Skeletal muscle cell (primary cell): ENCODE results near the gene SHKBP1.
"Not testable (repeated sequence)": the region's sequence is repeated elsewhere in the genome, so short reads cannot be mapped to it uniquely, and the experiment has no call there.

Source experiments
- DNase-seq: peaks from one replicate; pipeline ENCODE4 v3.0.0-alpha.2; 2010; ENCODE audit warnings: low read depth
- H3K4me3 ChIP-seq: 2 replicates; pipeline ENCODE4 v1.5.1; 2011; ENCODE audit warnings: low read depth, mild to moderate bottlenecking, control low read depth, low read length, moderate library complexity

Gene SHKBP1

DNA sequence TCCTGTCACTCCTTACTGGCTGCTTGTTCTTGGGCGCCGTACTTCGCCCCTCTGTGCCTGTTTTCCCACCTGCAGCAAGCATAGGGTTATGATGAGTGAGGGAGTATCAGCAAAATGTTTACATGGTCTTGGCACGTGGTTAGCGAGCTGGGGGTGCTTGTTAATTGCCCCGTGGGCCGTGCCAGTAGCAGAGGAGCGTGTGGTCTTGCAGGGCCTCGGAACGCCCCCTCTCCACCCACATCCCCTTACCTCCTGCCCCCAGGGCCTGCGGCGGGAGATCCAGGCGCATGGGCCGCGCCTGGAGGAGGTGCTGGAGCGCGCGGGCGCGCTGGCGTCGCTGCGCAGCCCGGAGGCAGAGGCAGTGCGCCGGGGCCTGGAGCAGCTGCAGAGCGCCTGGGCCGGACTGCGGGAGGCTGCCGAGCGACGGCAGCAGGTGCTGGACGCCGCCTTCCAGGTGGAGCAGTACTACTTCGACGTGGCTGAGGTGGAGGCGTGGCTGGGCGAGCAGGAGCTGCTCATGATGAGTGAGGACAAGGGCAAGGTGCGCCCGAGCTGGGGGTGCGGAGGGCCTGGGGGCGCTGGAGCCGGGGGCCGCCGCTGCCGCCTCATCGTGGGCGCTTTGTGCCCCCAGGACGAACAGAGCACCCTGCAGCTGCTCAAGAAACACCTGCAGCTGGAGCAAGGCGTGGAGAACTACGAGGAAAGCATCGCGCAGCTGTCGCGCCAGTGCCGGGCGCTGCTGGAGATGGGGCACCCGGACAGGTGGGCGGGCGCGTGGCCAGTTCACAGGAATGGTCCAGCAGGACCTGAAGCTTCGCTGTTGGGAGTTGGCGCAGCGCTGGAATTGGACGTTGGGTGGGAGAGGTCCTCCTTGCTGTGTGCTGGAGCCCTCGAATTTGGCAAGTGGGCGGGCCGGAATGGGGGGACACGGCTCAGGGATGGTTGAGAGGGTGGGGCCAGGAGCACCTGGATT lies 22.5 kb upstream of the SHKBP1 start:
- DNase-seq = no peak
- no peak overlapping the region for H3K4me3 ChIP-seq

DNA sequence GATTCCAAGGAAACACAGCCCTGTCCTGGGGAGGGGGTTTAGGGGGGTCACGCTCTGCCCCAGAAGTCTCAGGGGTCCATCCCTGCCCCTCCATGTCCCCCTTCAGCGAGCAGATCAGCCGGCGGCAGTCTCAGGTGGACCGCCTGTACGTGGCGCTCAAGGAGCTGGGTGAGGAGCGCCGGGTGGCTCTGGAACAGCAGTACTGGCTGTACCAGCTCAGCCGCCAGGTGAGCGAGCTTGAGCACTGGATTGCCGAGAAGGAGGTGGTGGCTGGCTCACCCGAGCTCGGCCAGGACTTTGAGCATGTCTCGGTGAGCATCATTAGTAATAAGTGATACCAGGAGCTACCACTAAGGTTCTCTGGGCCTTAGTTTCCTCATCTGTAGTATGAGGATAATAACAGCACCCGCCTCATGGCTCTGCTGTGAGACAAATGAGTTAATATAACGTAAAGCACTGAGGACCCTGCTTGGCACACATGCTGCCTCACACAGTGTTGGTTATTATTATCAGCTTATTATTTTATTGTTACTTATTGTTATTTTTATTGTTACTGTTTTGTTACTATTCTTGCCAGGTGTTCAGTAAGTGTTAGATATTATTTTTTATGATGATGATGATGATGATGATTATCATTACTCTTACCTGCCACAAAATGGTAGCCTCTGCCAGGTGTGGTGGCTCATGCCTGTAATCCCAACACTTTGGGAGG lies 20.5 kb upstream of the SHKBP1 start:
- no peak overlapping the region for H3K4me3 ChIP-seq
- no peak for DNase-seq

DNA sequence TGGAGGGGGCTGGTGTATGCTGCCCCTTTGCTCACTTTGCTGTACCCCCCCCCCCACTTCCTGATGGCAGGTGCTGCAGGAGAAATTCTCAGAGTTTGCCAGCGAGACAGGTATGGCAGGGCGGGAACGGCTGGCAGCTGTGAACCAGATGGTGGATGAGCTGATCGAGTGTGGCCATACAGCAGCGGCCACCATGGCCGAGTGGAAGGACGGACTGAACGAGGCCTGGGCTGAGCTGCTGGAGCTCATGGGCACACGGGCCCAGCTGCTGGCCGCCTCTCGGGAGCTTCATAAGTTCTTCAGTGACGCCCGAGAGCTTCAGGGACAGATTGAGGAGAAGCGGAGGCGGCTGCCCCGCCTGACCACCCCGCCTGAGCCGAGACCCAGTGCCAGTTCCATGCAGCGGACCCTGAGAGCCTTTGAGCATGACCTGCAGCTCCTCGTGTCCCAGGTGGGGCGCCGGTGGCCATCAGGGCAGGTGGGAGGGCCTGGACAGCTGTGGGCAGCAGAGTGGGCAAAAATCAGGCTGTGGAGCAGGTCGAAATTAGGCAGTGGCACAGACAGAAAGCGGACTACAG lies 19.6 kb upstream of the SHKBP1 start:
- no peak for DNase-seq

DNA sequence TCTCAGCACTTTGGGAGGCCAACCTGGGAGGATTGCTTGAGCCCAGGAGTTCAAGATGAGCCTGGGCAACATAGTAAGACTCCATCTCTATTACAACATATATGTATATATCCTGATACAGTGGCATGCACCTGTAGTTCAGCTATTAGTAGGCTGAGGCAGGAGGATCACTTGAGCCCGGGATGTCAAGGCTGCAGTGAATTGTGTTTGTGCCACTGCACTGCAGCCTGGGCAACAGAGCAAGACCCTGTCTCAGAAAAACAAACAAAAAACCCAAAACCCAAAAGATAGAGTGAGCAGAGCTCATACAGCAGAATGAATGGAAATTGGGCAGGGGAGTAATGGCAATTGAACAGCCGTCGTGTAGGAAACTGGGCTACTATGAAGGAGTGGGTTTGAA lies 17.3 kb upstream of the SHKBP1 start:
- no peak overlapping the region for H3K4me3 ChIP-seq
- DNase-seq = no peak

More for the DNA sequence above, 19.6 kb upstream of the SHKBP1 start:
- no peak overlapping the region for H3K4me3 ChIP-seq

DNA sequence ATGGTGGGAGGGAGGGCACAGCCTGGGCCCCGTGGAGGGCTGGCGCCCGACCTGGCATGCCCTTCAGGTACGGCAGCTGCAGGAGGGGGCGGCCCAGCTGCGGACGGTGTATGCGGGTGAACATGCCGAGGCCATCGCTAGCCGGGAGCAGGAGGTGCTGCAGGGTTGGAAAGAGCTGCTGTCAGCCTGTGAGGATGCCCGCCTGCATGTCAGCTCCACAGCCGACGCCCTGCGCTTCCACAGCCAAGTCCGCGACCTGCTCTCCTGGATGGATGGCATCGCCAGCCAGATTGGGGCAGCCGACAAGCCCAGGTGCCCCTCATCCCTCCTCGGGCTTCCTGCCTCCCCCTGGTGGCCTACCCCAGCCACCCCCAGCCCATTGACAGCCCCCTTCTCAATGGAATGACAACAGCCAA lies 16.6 kb upstream of the SHKBP1 start:
- no peak for DNase-seq
- H3K4me3 ChIP-seq = no peak overlapping the region

DNA sequence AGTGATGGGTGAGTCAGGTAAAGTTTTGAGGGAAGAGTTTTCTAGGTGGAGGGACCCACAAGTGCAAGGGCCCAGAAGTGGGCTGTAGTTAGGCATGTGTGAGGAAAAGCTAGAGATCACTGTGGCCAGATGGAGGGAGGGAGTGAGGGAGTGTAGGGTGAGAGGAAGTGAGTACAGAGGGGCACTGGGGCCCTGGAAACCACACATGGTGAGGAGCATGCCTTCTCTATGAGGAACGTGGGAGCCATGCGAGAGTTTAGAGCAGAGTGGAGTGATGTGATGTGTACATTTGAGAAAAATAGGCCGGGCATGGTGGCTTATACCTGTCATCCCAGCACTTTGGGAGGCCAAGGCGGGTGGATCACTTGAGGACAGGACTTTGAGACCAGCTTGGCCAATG lies 14.7 kb upstream of the SHKBP1 start:
- DNase-seq = no peak
- H3K4me3 ChIP-seq = no peak overlapping the region

DNA sequence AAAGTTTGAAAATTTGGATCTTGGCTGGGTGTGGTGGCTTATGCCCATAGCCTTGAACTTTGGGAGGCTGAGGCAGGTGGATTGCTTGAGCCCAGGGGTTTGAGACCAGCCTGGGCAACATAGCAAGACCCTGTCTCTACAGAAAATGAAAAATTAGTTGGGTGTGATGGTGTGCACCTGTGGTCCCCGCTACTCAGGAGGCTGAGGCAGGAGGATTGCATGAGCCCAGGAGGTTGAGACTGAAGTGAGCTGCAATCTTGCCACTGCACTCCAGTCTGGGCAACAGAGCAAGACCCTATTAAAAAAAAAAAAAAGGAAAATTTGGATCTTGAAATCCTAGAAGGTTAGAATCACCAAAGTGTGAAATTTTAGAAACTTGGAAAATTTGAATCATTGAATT lies 12.1 kb upstream of the SHKBP1 start:
- DNase-seq, H3K4me3 ChIP-seq: not testable (repeated sequence)

DNA sequence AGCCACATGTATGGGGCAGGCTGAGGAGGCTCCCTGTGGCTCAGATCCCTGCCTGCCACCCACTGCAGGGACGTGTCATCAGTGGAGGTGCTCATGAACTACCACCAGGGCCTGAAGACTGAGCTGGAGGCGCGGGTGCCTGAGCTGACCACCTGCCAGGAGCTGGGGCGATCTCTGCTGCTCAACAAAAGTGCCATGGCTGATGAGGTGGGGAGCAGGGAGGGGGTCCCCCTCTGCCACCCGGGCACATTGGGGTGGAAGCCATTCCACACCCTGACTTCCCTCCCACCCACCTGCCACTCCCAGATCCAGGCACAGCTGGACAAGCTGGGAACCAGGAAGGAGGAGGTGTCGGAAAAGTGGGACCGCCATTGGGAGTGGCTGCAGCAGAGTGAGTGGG lies 11.3 kb upstream of the SHKBP1 start:
- no peak overlapping the region for H3K4me3 ChIP-seq
- DNase-seq = no peak

DNA sequence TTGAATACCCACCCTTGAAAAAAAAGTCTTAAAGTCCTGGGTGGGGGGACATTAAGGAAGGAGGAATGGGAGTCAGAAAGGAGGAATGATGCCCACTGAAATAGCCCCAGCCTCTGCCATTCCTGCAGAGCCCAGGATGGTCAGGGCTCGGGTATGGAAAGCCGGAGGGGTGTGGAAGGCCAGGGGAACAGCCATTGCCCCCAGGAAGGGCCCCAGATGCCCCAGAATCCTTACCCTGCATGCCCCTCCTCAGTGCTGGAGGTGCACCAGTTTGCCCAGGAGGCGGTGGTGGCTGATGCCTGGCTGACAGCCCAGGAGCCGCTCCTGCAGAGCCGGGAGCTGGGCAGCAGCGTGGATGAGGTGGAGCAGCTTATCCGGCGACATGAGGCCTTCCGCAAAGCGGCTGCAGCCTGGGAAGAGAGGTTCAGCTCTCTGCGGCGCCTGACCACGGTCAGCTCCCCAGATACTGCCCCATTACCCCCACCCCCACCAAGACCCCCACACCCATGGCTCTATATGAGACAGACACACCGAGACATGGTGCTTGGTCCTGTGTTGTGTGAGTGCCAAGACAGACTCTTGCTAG lies 10.7 kb upstream of the SHKBP1 start:
- H3K4me3 ChIP-seq = no peak overlapping the region
- DNase-seq = no peak

DNA sequence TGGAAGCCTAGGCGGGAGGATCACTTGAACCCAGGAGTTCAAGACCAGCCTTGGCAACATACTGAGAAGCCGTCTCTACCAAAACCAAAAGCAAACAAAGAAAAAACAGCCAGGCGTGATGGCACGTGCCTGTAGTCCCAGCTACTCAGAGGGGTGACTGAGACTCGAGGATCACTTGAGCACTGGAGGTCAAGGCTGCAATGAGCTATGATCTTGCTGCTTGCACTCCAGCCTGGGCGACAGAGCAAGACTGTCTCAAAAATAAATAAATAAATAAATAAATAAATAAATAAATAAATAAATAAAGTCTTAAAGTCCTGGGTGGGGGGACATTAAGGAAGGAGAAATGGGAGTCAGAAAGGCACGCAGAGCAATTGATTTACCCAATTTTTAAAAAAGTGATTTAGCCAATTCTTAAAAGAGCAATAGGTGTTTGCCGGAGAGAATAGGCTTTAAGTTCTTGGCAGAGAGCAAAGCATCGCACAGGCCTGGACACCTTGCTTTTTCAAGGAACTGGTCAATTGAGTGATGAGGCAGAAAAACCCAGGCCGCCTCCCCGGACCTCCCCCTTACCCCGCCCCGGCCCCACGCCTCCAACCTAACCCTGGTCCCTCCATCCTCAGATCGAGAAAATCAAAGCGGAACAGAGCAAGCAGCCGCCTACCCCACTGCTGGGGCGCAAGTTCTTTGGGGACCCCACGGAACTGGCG lies 9.5 kb upstream of the SHKBP1 start:
- no peak for DNase-seq
- H3K4me3 ChIP-seq = peak overlapping the region; percentile 39

DNA sequence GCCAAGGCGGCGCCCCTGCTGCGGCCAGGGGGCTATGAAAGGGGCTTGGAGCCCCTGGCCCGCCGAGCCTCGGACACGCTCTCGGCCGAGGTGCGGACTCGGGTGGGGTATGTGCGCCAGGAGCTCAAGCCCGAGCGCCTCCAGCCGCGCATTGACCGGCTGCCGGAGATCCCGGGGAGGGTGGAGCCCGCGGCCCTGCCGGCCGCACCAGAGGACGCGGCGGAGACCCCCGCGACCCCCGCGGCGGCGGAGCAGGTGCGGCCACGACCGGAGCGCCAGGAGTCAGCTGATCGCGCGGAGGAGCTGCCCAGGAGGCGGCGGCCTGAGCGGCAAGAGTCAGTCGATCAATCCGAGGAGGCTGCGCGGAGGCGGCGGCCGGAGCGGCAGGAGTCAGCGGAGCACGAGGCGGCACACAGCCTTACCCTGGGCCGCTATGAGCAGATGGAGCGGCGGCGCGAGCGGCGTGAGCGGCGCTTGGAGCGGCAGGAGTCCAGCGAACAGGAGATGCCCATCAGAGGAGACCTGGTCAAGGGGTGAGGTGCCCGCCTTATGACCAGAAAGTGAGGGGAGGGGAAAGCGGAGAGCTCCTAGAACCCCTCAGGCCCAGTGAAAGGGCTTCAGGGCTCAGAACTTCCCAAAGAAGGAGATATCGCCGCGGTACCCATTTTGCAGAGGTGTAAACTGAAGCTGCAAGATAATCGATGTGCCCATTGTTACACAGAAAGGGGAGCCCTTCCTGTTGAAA lies 8.8 kb upstream of the SHKBP1 start:
- H3K4me3 ChIP-seq = peak overlapping the region; percentile 39
- no peak for DNase-seq

DNA sequence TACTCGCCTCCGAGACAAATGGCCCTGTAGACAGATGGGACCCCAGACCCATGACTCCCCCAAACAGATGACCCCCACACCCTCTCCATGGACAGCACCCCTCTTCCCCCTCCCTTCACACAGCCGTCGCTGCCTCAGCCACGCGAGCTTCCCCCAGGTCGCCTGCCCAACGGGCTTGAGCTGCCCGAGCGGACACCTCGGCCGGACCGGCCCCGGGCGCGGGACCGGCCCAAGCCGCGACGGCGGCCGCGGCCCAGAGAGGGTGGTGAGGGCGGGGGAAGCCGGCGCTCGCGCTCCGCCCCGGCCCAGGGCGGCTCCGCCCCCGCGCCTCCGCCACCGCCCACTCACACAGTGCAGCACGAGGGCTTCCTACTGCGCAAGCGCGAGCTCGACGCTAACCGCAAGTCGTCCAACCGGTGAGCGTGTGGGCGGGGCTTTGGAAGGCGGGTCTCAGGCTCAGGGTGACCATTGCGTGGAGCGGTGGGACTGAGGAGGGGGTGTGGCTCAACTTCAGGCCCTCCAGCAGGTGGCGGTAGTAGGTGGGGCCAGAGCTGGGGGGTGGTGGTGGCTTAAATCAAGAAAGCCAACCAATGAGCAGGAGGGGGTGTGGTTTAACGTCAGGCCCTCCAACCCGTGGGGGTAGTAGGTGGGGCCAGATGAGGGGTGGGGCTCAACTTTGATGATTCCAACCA lies 6.2 kb upstream of the SHKBP1 start:
- H3K4me3 ChIP-seq = peak overlapping the region; percentile 55
- peak; percentile 99 for DNase-seq

DNA sequence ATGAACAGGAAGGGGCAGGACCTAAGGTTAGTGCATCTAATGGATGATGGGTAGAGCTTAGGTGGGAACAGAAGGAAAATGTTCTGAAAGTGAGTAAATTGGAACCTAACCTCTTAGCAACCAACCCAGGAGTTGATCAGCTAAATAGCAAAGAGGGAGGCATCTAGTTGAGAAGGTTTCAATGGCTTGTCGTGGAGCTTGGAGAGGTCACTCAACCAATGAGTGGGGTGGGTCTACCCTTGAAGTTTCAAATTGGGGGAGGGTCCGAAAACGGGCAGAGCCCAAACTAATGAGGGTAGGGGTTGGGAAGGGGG lies 5.7 kb upstream of the SHKBP1 start:
- DNase-seq = no peak
- H3K4me3 ChIP-seq = peak overlapping the region; percentile 13

DNA sequence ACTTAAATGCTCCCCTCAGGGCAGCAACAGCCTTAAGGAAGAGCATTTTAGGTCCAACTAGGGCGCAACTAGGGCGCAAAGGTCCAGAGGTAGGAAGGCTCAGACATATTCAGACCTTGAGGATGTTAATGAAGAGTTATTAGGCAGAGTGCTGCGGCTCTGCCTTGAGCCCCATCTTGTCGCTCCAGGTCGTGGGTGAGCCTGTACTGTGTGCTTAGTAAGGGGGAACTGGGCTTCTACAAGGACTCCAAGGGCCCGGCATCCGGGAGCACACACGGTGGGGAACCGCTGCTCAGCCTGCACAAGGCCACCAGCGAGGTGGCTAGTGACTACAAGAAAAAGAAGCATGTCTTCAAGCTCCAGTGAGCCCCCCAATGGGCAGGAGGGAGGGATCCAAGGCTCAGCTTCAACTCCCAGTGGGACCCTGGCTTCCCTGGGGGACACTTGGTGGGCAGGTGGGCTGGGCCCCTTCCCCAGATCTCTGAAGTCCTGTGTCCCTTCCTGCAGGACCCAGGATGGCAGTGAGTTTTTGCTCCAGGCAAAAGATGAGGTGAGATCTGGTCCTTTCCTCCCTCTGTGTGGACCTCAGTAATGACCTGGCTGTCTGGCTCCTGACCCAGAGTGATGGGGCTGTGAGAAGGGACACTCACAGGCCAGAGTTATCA lies 4.7 kb upstream of the SHKBP1 start:
- no peak for DNase-seq

DNA sequence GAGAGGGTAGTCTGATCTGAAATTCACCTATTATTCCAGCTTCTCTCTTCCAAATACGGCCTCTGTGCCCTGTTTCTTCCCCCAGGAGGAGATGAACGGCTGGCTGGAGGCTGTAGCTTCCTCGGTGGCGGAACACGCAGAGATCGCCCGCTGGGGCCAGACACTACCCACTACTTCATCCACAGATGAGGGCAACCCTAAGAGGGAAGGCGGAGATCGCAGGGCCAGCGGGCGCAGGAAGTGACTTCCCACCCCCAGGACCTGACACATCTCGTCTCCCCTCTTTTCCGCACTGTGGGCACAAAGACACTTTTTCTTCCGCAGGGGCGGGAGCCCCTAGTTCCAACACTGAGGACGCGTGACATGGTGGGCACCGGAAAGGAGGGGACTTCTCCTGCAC lies 1.3 kb upstream of the SHKBP1 start:
- DNase-seq = no peak
- no peak overlapping the region for H3K4me3 ChIP-seq

More for the DNA sequence above, 4.7 kb upstream of the SHKBP1 start:
- no peak overlapping the region for H3K4me3 ChIP-seq

DNA sequence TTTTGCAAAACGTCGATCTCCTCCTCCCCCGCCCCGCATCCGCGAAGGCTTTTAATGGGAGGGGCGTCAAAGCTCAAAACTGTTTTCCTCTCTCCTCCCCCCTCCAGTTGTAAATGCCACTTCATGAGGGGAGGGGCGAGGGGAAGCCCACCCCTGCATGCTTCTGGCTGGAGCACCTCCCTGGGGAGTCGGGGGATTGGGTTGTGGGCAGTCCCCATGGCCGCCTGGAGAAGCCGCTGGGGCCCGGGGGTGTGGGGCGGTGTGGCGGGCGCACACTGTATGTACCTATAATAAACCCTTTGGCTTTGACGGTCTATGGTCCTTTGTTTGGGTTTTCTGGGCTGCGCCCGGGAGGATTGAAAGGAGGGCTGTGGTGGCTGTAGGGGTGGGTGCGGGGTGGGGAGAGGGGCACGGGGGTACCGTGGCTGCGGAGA lies 505 bp upstream of the SHKBP1 start:
- peak overlapping the region; percentile 95 for H3K4me3 ChIP-seq
- no peak for DNase-seq

DNA sequence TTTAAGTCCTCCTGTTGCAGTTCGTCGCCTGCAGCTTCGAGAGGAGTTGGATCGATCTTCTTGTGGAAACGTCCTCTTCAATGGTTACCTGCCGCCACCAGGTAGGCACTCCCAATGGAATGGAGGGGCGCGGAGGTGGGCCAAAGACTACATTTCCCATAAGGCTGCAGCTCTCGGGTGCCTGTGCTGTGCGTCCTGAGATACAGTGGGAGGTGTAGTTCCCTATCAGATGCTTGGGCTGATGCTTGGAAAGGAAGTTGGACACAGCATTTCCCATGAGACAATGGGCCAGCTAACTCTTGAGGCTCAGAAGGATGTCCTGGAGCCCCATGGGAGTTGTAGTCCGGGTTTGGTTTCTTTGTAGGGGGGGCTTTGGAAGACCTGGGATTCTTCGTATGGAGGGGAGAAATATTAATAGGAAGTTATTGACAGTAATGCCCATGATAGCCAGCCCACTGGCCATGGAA lies 1.8 kb downstream of the SHKBP1 start:
- DNase-seq = no peak
- no peak overlapping the region for H3K4me3 ChIP-seq

DNA sequence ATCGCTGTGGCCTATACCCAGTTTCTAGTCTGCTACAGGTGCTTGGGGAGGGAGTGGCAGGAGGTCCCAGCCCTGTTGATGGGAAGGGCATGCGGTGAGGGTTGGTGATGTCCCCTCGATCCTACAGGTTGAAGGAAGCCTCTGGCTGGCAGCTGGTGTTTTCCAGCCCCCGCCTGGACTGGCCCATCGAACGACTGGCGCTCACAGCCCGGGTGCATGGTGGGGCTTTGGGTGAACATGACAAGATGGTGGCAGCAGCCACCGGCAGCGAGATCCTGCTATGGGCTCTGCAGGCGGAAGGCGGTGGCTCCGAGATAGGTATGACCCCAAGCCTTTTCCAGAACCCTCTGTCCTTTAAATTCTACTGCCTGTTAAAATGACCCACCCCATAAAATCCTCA lies 3.9 kb downstream of the SHKBP1 start:
- no peak overlapping the region for H3K4me3 ChIP-seq
- no peak for DNase-seq
